ENCODE data around the gene ZNF587. TPM values are rescaled to one million over a fixed set of nuclear protein-coding genes. Genes with fewer than 3 reads are reported as not detected.
"Not testable (repeated sequence)": the region's sequence is repeated elsewhere in the genome, so short reads cannot be mapped to it uniquely, and the experiment has no call there.

Gene ZNF587
- total and polyA plus RNA-seq, 10 of the 15 experiments (the other 5 are each of a cell fraction or from before 2014, with no cell fraction given): 1.9 to 27.8 (median 13.5) TPM

DNA sequence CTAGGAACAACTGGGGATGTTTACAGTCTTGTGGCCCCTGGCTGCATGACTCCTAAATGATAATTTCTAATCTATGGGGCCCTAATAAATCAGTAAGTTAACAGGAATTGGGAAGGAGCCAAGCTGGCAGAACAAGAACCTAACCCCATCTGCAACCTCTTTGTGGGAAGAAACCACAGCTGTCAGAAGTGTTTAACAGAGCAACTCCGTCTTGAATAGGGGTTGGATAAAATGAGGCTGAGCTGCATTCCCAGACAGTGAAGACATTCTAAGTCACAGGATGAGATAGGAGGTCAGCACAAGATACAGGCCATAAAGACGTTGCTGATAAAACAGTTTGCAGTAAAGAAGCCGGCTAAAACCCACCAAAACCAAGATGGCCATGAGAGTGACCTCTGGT lies 41.0 kb downstream of the ZNF587 start:
- H3K4me1 ChIP-seq (ENCODE audit: control insufficient read depth, insufficient read depth, low read length); H2AFZ ChIP-seq (ENCODE audit: control insufficient read depth, low read depth, low read length); H3K9ac ChIP-seq (ENCODE audit: control insufficient read depth, insufficient read depth, low read length); intact Hi-C loops (cut with micrococcal nuclease; ENCODE audit: unreplicated experiment); in situ Hi-C loops (cut with MboI); H3K27ac ChIP-seq (ENCODE audit: control insufficient read depth, insufficient read depth); BruUV-seq (replicated peaks); ATAC-seq; H3K9me3 ChIP-seq (replicated peaks; ENCODE audit: control insufficient read depth, insufficient read depth, low read length); H3K36me3 ChIP-seq (ENCODE audit: control insufficient read depth in 2 of 2, insufficient read depth in 2 of 2, low read length in 1 of 2); CTCF ChIA-PET; H3K4me2 ChIP-seq (ENCODE audit: control insufficient read depth, insufficient read depth); DNase-seq (ENCODE audit: low read depth, low spot score); RAD21 ChIA-PET (ENCODE audit: unreplicated experiment); H4K20me1 ChIP-seq (ENCODE audit: control insufficient read depth, insufficient read depth); FAIRE-seq; H3K4me3 ChIP-seq; H3K27me3 ChIP-seq (replicated peaks in 1 of 2; ENCODE audit: control insufficient read depth in 2 of 2, insufficient read depth in 2 of 2, low read length in 1 of 2); POLR2A ChIA-PET: not testable (repeated sequence)
- 95% methylated on average over 3 of the region's 3 CpGs for WGBS (ENCODE audit: insufficient coverage, insufficient replicate concordance, low lambda C conversion rate, missing lambda C conversion rate)
- H3K79me2 ChIP-seq (ENCODE audit: control insufficient read depth, insufficient read depth, low read length): peaks cover 24% of the 10 kb centered on the region
- SMC1A ChIA-PET (ENCODE audit: uncharacterized antibody, unreplicated experiment): interaction anchor here (0.9 kb wide), 1 partner anchor 153 kb away, joined by 3 read pairs; no protein-coding TSS in a partner anchor

DNA sequence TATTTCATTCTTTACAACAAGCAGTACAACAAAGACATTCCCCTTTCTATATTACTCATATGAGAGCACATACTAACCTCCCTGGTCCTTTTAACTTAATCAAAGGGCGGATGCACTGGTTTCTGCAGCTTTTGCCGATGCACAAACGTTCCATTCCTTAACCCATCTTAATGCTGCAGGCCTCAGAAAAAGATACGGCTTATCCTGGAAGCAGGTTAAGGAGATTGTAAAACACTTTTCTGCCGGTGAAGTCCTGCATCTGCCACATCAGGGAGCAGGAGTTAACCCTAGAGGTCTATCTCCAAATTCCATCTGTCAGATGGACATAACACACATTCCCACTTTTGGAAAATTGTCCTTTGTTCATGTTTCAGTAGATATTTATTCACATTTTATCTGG lies 50.7 kb downstream of the ZNF587 start:
- H3K27me3 ChIP-seq (replicated peaks in 1 of 2; ENCODE audit: control insufficient read depth in 2 of 2, insufficient read depth in 2 of 2, low read length in 1 of 2): no peaks in the 10 kb centered on the region
- H3K4me3 ChIP-seq: no peak overlapping the region
- FAIRE-seq (no peak), DNase-seq (ENCODE audit: low read depth, low spot score) (no peak), ATAC-seq (no peak)
- H3K9me3 ChIP-seq (replicated peaks; ENCODE audit: control insufficient read depth, insufficient read depth, low read length): no peaks in the 10 kb centered on the region; the same call in 2 of the 3 replicates
- no peak overlapping the region for H3K9ac ChIP-seq (ENCODE audit: control insufficient read depth, insufficient read depth, low read length)
- ChIA-PET CTCF (interaction anchor here (1.0 to 1.3 kb wide), 2 partner anchors 13 to 798 kb away, joined by 3 to 4 read pairs; no protein-coding TSS in a partner anchor), RAD21 (ENCODE audit: unreplicated experiment) (no interaction called here), SMC1A (ENCODE audit: uncharacterized antibody, unreplicated experiment) (no interaction called here), POLR2A (no interaction called here)
- H4K20me1 ChIP-seq (ENCODE audit: control insufficient read depth, insufficient read depth): no peaks in the 10 kb centered on the region
- intact Hi-C loops (cut with micrococcal nuclease; ENCODE audit: unreplicated experiment) (no loop called here), in situ Hi-C loops (cut with MboI) (no loop called here)
- H2AFZ ChIP-seq (ENCODE audit: control insufficient read depth, low read depth, low read length): no peak overlapping the region
- H3K27ac ChIP-seq (ENCODE audit: control insufficient read depth, insufficient read depth): no peak overlapping the region
- no TSS peak for BruUV-seq (replicated peaks)
- 96% methylated on average over 5 of the region's 5 CpGs for WGBS (ENCODE audit: insufficient coverage, insufficient replicate concordance, low lambda C conversion rate, missing lambda C conversion rate)
- H3K36me3 ChIP-seq (ENCODE audit: control insufficient read depth in 2 of 2, insufficient read depth in 2 of 2, low read length in 1 of 2): no peaks in the 10 kb centered on the region
- no peaks in the 10 kb centered on the region for H3K4me1 ChIP-seq (ENCODE audit: control insufficient read depth, insufficient read depth, low read length)
- no peak for TF ChIP-seq MEF2B (IDR thresholded peaks at IDR 0.05; ENCODE audit: partially characterized antibody, poor library complexity, severe bottlenecking)
- TF ChIP-seq NFXL1 (IDR thresholded peaks at IDR 0.05; ENCODE audit: borderline replicate concordance): no peak
- no peak for TF ChIP-seq EED (IDR thresholded peaks at IDR 0.05; ENCODE audit: low read depth)
- no peak for TF ChIP-seq STAT3 (IDR thresholded peaks at IDR 0.05; ENCODE audit: low read depth, low read length)
- no peak for TF ChIP-seq ZNF384 (IDR thresholded peaks at IDR 0.05; ENCODE audit: borderline replicate concordance, low read depth, low read length)
- TF ChIP-seq, protein P1, sequence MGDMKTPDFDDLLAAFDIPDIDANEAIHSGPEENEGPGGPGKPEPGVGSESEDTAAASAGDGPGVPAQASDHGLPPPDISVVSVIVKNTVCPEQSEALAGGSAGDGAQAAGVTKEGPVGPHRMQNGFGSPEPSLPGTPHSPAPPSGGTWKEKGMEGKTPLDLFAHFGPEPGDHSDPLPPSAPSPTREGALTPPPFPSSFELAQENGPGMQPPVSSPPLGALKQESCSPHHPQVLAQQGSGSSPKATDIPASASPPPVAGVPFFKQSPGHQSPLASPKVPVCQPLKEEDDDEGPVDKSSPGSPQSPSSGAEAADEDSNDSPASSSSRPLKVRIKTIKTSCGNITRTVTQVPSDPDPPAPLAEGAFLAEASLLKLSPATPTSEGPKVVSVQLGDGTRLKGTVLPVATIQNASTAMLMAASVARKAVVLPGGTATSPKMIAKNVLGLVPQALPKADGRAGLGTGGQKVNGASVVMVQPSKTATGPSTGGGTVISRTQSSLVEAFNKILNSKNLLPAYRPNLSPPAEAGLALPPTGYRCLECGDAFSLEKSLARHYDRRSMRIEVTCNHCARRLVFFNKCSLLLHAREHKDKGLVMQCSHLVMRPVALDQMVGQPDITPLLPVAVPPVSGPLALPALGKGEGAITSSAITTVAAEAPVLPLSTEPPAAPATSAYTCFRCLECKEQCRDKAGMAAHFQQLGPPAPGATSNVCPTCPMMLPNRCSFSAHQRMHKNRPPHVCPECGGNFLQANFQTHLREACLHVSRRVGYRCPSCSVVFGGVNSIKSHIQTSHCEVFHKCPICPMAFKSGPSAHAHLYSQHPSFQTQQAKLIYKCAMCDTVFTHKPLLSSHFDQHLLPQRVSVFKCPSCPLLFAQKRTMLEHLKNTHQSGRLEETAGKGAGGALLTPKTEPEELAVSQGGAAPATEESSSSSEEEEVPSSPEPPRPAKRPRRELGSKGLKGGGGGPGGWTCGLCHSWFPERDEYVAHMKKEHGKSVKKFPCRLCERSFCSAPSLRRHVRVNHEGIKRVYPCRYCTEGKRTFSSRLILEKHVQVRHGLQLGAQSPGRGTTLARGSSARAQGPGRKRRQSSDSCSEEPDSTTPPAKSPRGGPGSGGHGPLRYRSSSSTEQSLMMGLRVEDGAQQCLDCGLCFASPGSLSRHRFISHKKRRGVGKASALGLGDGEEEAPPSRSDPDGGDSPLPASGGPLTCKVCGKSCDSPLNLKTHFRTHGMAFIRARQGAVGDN (IDR thresholded peaks at IDR 0.05): no peak
- TF ChIP-seq POU2F2 (IDR thresholded peaks at IDR 0.05; ENCODE audit: borderline replicate concordance, low read depth, low read length): no peak
- H3K79me2 ChIP-seq (ENCODE audit: control insufficient read depth, insufficient read depth, low read length): no peaks in the 10 kb centered on the region
- no peak overlapping the region for H3K4me2 ChIP-seq (ENCODE audit: control insufficient read depth, insufficient read depth)

Measured in GM12878 (cell line).